Neural progenitor cell (in vitro differentiated cells): ENCODE results near the gene GPR137B. TPM values are rescaled to one million over a fixed set of nuclear protein-coding genes. Genes with fewer than 3 reads are reported as not detected.

Experiments
- DNase-seq: peaks from one replicate; pipeline ENCODE4 v3.0.0-alpha.2; 2016; ENCODE audit warnings: low spot score
- H2AFZ ChIP-seq: fragments of 200-600 bp; sonication (generic); replicated peaks from 2 replicates; pipeline ENCODE4 v1.6.1; 2016; ENCODE audit warnings: antibody characterized with exemption
- H3F3A ChIP-seq: fragments of 200-600 bp; sonication (generic); 2 replicates; pipeline ENCODE4 v1.6.1; 2016; ENCODE audit warnings: antibody characterized with exemption, low read depth
- H3K27ac ChIP-seq: fragments of 200-600 bp; sonication (generic); 2 replicates; pipeline ENCODE4 v1.5.1; 2016; ENCODE audit warnings: mild to moderate bottlenecking
- H3K27me3 ChIP-seq: fragments of 200-600 bp; sonication (generic); 2 replicates; pipeline ENCODE4 v1.6.1; 2016; ENCODE audit warnings: mild to moderate bottlenecking, moderate library complexity
- H3K36me3 ChIP-seq: fragments of 200-600 bp; sonication (generic); 2 replicates; pipeline ENCODE4 v1.5.1; 2016
- H3K4me1 ChIP-seq: fragments of 200-600 bp; sonication (generic); 2 replicates; pipeline ENCODE4 v1.6.1; 2016; ENCODE audit warnings: mixed run types
- H3K4me2 ChIP-seq: fragments of 200-600 bp; sonication (generic); 2 replicates; pipeline ENCODE4 v1.6.1; 2016
- H3K4me3 ChIP-seq: fragments of 200-600 bp; sonication (generic); 2 replicates; pipeline ENCODE4 v1.5.1; 2016
- H3K79me2 ChIP-seq: fragments of 200-600 bp; sonication (generic); 2 replicates; pipeline ENCODE4 v1.6.1; 2016; ENCODE audit warnings: low read depth
- H3K9ac ChIP-seq: fragments of 200-600 bp; sonication (generic); 2 replicates; pipeline ENCODE4 v1.6.1; 2016
- H3K9me3 ChIP-seq: fragments of 200-600 bp; sonication (generic); 2 replicates; pipeline ENCODE4 v1.5.1; 2016; ENCODE audit warnings: low read depth
- H4K20me1 ChIP-seq: fragments of 200-600 bp; sonication (generic); 2 replicates; pipeline ENCODE4 v1.6.1; 2016; ENCODE audit warnings: low read depth
- H3K27ac Mint-ChIP-seq: 3 replicates; pipeline ENCODE4 v1.8.0; 2021; ENCODE audit warnings: mixed read lengths
- H3K27me3 Mint-ChIP-seq: 2 replicates; pipeline ENCODE4 v1.8.0; 2022; ENCODE audit warnings: low read depth, mild to moderate bottlenecking, inconsistent platforms, moderate library complexity, mixed read lengths; ENCODE audit not compliant: insufficient read depth
- H3K36me3 Mint-ChIP-seq: 3 replicates; pipeline ENCODE4 v1.8.0; 2021; ENCODE audit warnings: mixed read lengths
- H3K4me1 Mint-ChIP-seq: 3 replicates; pipeline ENCODE4 v1.8.0; 2021; ENCODE audit warnings: mixed read lengths
- H3K4me3 Mint-ChIP-seq: 3 replicates; pipeline ENCODE4 v1.8.0; 2021; ENCODE audit warnings: mild to moderate bottlenecking, moderate library complexity, mixed read lengths
- H3K9me3 Mint-ChIP-seq: 3 replicates; pipeline ENCODE4 v1.8.0; 2020; ENCODE audit warnings: mixed read lengths
- EZH2 ChIP-seq: fragments of 200-600 bp; sonication (generic); IDR thresholded peaks from 2 replicates; pipeline ENCODE4 v1.6.1; 2017; ENCODE audit warnings: antibody characterized with exemption, mild to moderate bottlenecking, moderate library complexity
- EZH2phosphoT487 ChIP-seq: fragments of 200-600 bp; sonication (generic); IDR thresholded peaks from 2 replicates; pipeline ENCODE4 v1.6.1; 2017; ENCODE audit warnings: antibody characterized with exemption
- total RNA-seq: library from RNA; depleted of rRNA; stranded (reverse); fragments of >200 nt; gene quantifications from 2 replicates; pipeline ENCODE4 v1.2.3, GENCODE V29; 2015; ENCODE audit warnings: low replicate concordance
- TF ChIP-seq, protein P1 (sequence below): fragments of 200-600 bp; sonication (generic); IDR thresholded peaks from 2 replicates; pipeline ENCODE4 v1.5.1; 2017; ENCODE audit warnings: antibody characterized with exemption, mild to moderate bottlenecking

The GPR137B gene
- total RNA-seq, 1 donor from 2014 or later, result 4.3 TPM

DNA sequence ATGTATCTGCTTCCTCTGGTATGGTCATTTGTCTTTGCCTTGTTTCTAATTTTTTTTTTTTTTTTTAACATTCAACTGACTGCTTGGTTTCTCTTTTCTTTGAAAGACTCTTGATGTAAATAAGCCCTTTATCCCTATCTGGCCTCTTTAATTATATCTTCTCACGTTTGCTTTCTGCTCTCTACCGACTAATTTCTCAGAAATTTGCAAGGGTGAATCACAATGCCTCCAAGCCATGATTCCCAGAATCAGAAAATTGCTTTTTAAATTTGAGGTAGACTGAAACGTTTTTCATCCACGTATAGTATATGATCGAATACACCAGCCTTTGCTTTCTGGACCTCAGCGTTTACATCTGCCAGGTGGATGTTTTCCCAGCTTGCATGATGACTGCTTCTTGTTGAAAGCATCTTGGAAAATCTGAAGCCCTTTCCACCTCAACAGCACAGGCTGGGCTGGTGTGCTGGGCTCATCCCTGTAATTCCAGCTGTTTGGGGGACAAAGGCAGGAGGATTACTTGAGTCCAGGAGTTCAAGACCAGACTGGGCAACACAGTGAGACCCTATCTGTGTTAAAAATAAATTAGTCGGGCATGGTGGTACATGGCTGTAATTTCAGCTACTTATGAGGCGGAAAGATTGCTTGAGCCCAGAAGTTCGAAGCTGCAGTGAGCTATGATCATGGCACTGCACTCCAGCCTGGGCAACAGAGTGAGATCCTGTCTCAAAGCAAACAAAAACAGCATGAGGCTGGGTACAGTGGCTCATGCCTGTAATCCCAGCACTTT lies 35.0 kb upstream of the GPR137B start:
- TF ChIP-seq EZH2 (no peak), EZH2phosphoT487 (no peak)
- TF ChIP-seq, protein P1, sequence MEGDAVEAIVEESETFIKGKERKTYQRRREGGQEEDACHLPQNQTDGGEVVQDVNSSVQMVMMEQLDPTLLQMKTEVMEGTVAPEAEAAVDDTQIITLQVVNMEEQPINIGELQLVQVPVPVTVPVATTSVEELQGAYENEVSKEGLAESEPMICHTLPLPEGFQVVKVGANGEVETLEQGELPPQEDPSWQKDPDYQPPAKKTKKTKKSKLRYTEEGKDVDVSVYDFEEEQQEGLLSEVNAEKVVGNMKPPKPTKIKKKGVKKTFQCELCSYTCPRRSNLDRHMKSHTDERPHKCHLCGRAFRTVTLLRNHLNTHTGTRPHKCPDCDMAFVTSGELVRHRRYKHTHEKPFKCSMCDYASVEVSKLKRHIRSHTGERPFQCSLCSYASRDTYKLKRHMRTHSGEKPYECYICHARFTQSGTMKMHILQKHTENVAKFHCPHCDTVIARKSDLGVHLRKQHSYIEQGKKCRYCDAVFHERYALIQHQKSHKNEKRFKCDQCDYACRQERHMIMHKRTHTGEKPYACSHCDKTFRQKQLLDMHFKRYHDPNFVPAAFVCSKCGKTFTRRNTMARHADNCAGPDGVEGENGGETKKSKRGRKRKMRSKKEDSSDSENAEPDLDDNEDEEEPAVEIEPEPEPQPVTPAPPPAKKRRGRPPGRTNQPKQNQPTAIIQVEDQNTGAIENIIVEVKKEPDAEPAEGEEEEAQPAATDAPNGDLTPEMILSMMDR, result no peak

DNA sequence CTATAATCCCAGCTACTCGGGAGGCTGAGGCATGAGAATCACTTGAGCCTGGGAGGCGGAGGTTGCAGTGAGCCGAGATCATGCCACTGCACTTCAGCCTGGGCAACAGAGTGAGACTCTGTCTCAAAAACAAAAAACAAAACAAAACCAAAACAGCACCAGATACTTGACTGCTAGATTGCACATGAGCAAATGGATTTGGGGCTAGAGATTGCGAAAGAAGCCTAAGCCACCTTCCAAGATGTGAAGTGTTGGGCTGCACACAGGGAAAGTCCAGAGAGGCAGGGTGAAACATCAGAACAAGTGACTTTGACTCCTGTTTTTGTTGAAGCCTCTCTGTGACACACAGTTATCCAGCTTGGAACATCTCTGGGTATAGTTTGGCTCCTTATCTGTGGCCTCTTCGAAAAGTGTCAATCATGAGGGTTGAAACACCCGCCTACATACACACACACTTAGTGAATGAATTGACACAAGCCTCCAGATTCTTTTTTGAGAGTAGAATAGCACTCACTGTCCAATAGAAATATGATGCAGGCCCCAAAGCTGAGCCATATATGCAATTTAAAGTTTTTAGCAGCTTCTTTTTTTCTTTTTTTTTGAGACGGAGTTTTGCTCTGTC lies 34.2 kb upstream of the GPR137B start:
- H3K27me3 ChIP-seq, result peaks cover 4% of the 10 kb centered on the region
- Mint-ChIP-seq H3K36me3 (no peaks in the 10 kb centered on the region), H3K4me3 (no peak overlapping the region), H3K27ac (no peak overlapping the region), H3K4me1 (peaks cover 2% of the 10 kb centered on the region), H3K9me3 (no peaks in the 10 kb centered on the region), H3K27me3 (peaks cover 9% of the 10 kb centered on the region)
- H3K9ac ChIP-seq, result no peak overlapping the region
- H3K9me3 ChIP-seq, result no peaks in the 10 kb centered on the region
- H2AFZ ChIP-seq, result no peak overlapping the region
- no peak for DNase-seq
- TF ChIP-seq EZH2phosphoT487, result no peak
- TF ChIP-seq, protein P1, result no peak
- TF ChIP-seq EZH2, result no peak
- no peaks in the 10 kb centered on the region for H3K36me3 ChIP-seq
- H3K4me3 ChIP-seq, result no peak overlapping the region
- no peaks in the 10 kb centered on the region for H3F3A ChIP-seq
- no peak overlapping the region for H3K27ac ChIP-seq
- no peaks in the 10 kb centered on the region for H4K20me1 ChIP-seq
- H3K4me1 ChIP-seq, result no peaks in the 10 kb centered on the region
- H3K79me2 ChIP-seq, result no peaks in the 10 kb centered on the region
- H3K4me2 ChIP-seq, result no peak overlapping the region

More for the DNA sequence above, 35.0 kb upstream of the GPR137B start:
- H3K4me1 ChIP-seq, result no peaks in the 10 kb centered on the region
- H3K36me3 Mint-ChIP-seq, result no peaks in the 10 kb centered on the region
- H3K4me2 ChIP-seq, result no peak overlapping the region
- H3K9me3 ChIP-seq, result no peaks in the 10 kb centered on the region
- no peak overlapping the region for H3K27ac Mint-ChIP-seq
- no peak overlapping the region for H3K27ac ChIP-seq
- H3K4me3 ChIP-seq, result no peak overlapping the region
- H3F3A ChIP-seq, result no peaks in the 10 kb centered on the region
- no peaks in the 10 kb centered on the region for H3K9me3 Mint-ChIP-seq
- peaks cover 4% of the 10 kb centered on the region for H3K27me3 ChIP-seq
- H2AFZ ChIP-seq, result no peak overlapping the region
- DNase-seq, result no peak
- no peaks in the 10 kb centered on the region for H3K79me2 ChIP-seq
- peaks cover 2% of the 10 kb centered on the region for H3K4me1 Mint-ChIP-seq
- H3K36me3 ChIP-seq, result no peaks in the 10 kb centered on the region
- peaks cover 9% of the 10 kb centered on the region for H3K27me3 Mint-ChIP-seq
- no peaks in the 10 kb centered on the region for H4K20me1 ChIP-seq
- no peak overlapping the region for H3K9ac ChIP-seq
- no peak overlapping the region for H3K4me3 Mint-ChIP-seq

DNA sequence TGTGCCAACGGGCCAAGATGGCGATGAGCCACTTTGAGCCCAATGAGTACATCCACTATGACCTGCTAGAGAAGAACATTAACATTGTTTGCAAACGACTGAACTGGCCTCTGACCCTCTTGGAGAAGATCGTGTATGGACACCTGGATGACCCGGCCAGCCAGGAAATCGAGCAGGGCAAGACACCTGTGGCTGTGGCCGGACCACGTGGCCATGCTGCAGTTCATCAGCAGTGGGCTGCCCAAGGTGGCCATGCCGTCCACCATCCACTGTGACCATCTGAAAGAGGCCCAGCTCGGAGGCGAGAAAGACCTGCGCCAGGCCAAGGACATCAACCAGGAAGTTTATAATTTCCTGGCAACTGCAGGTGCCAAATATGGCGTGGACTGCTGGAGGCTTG lies 32.2 kb upstream of the GPR137B start:
- H3K27ac ChIP-seq, result no peak overlapping the region
- no peaks in the 10 kb centered on the region for H3F3A ChIP-seq
- Mint-ChIP-seq H3K27ac (no peak overlapping the region), H3K36me3 (no peaks in the 10 kb centered on the region), H3K4me3 (no peak overlapping the region), H3K4me1 (no peaks in the 10 kb centered on the region), H3K9me3 (no peaks in the 10 kb centered on the region), H3K27me3 (peaks cover 6% of the 10 kb centered on the region)
- no peaks in the 10 kb centered on the region for H3K36me3 ChIP-seq
- no peaks in the 10 kb centered on the region for H3K79me2 ChIP-seq
- no peak overlapping the region for H3K4me3 ChIP-seq
- no peak overlapping the region for H2AFZ ChIP-seq
- H3K27me3 ChIP-seq, result no peaks in the 10 kb centered on the region
- no peaks in the 10 kb centered on the region for H3K4me1 ChIP-seq
- no peaks in the 10 kb centered on the region for H4K20me1 ChIP-seq
- no peak for DNase-seq
- no peak overlapping the region for H3K4me2 ChIP-seq
- no peaks in the 10 kb centered on the region for H3K9me3 ChIP-seq
- TF ChIP-seq, protein P1, result no peak
- TF ChIP-seq EZH2phosphoT487 (no peak), EZH2 (no peak)
- no peak overlapping the region for H3K9ac ChIP-seq
